ENCODE measurements around the gene SERPINF2.

Gene SERPINF2

GRCh38 chr17:1787301-1787902, 44.7 kb downstream of the SERPINF2 start:
- Histone ChIP-seq H4K20me1 (ENCODE audit: insufficient read depth, low read length) (no peaks in the 10 kb centered on the region), H3K79me2 (ENCODE audit: insufficient read depth, low read length) (0 out of 2 replicates have a peak, but pooled peaks cover 11% of the 10 kb centered on the region), H3K4me2 (ENCODE audit: low read length) (no peak overlapping the region), H3K9me2 (ENCODE audit: low read depth, low read length) (no peaks in the 10 kb centered on the region), H3K27me3 (ENCODE audit: insufficient read depth, low read length) (no peaks in the 10 kb centered on the region), H3K27ac (ENCODE audit: low read depth, low read length, poor library complexity, severe bottlenecking) (no peak overlapping the region), H3K4me3 (ENCODE audit: low read depth, low read length, poor library complexity, severe bottlenecking) (no peak overlapping the region), H3K9ac (ENCODE audit: low read length) (no peak overlapping the region), H2AFZ (ENCODE audit: low read length) (no peak overlapping the region), H3K36me3 (ENCODE audit: insufficient read depth, low read length) (peaks cover 57% of the 10 kb centered on the region), H3K9me3 (ENCODE audit: low read length) (no peaks in the 10 kb centered on the region), H3F3A (ENCODE audit: insufficient read depth, low read length) (no peaks in the 10 kb centered on the region), H3K4me1 (ENCODE audit: insufficient read depth, low read length, severe bottlenecking) (peaks cover 20% of the 10 kb centered on the region)
- TF ChIP-seq CTCF (IDR thresholded peaks at IDR 0.05; ENCODE audit: low read length), result no peak
- no peak for TF ChIP-seq EZH2 (IDR thresholded peaks at IDR 0.05; ENCODE audit: borderline replicate concordance, low read length)

GRCh38 chr17:1789936-1790335, 47.3 kb downstream of the SERPINF2 start:
- H3K9me3 ChIP-seq (ENCODE audit: low read length), result no peaks in the 10 kb centered on the region
- no peaks in the 10 kb centered on the region for H3F3A ChIP-seq (ENCODE audit: insufficient read depth, low read length)
- H3K79me2 ChIP-seq (ENCODE audit: insufficient read depth, low read length), result peaks cover 23% of the 10 kb centered on the region; the same call in 1 of the 2 replicates
- H3K27ac ChIP-seq (ENCODE audit: low read depth, low read length, poor library complexity, severe bottlenecking), result no peak overlapping the region
- H2AFZ ChIP-seq (ENCODE audit: low read length), result no peak overlapping the region
- no peak overlapping the region for H3K4me3 ChIP-seq (ENCODE audit: low read depth, low read length, poor library complexity, severe bottlenecking)
- H3K27me3 ChIP-seq (ENCODE audit: insufficient read depth, low read length), result no peaks in the 10 kb centered on the region
- H3K9ac ChIP-seq (ENCODE audit: low read length), result no peak overlapping the region
- no peak overlapping the region for H3K4me2 ChIP-seq (ENCODE audit: low read length)
- TF ChIP-seq EZH2 (IDR thresholded peaks at IDR 0.05; ENCODE audit: borderline replicate concordance, low read length), result no peak
- no peak; the same call in 1 of the 2 replicates for TF ChIP-seq CTCF (IDR thresholded peaks at IDR 0.05; ENCODE audit: low read length)
- H3K9me2 ChIP-seq (ENCODE audit: low read depth, low read length), result no peaks in the 10 kb centered on the region
- no peaks in the 10 kb centered on the region for H4K20me1 ChIP-seq (ENCODE audit: insufficient read depth, low read length)
- no peaks in the 10 kb centered on the region for H3K4me1 ChIP-seq (ENCODE audit: insufficient read depth, low read length, severe bottlenecking)
- H3K36me3 ChIP-seq (ENCODE audit: insufficient read depth, low read length), result peaks cover 49% of the 10 kb centered on the region

- Histone ChIP-seq H3K9me2 (ENCODE audit: low read depth, low read length) (no peaks in the 10 kb centered on the region), H3K4me2 (ENCODE audit: low read length) (no peak overlapping the region), H4K20me1 (ENCODE audit: insufficient read depth, low read length) (no peaks in the 10 kb centered on the region), H3K79me2 (ENCODE audit: insufficient read depth, low read length) (peaks cover 23% of the 10 kb centered on the region; the same call in 1 of the 2 replicates), H3K27ac (ENCODE audit: low read depth, low read length, poor library complexity, severe bottlenecking) (no peak overlapping the region), H3K36me3 (ENCODE audit: insufficient read depth, low read length) (peaks cover 42% of the 10 kb centered on the region), H3K4me1 (ENCODE audit: insufficient read depth, low read length, severe bottlenecking) (no peaks in the 10 kb centered on the region), H3K4me3 (ENCODE audit: low read depth, low read length, poor library complexity, severe bottlenecking) (no peak overlapping the region), H3F3A (ENCODE audit: insufficient read depth, low read length) (no peaks in the 10 kb centered on the region), H2AFZ (ENCODE audit: low read length) (no peak overlapping the region), H3K27me3 (ENCODE audit: insufficient read depth, low read length) (no peaks in the 10 kb centered on the region), H3K9ac (ENCODE audit: low read length) (no peak overlapping the region), H3K9me3 (ENCODE audit: low read length) (no peaks in the 10 kb centered on the region)
- TF ChIP-seq EZH2 (IDR thresholded peaks at IDR 0.05; ENCODE audit: borderline replicate concordance, low read length) (no peak), CTCF (IDR thresholded peaks at IDR 0.05; ENCODE audit: low read length) (no peak)
Observed at GRCh38 chr17:1792495-1793446, 50.1 kb downstream of the SERPINF2 start.
